OCI-LY1 (cell line): ENCODE data around the gene KIF18A.

Source experiments
- H2AFZ ChIP-seq: fragments of 200-600 bp; sonication (generic), shearing (Covaris generic); 2 replicates; pipeline ENCODE4 v1.6.0; 2014; ENCODE audit warnings: antibody characterized with exemption, mild to moderate bottlenecking, low read length
- H3F3A ChIP-seq: fragments of 200-600 bp; sonication (generic), shearing (Covaris generic); 2 replicates; pipeline ENCODE4 v1.6.0; 2014; ENCODE audit warnings: mild to moderate bottlenecking, antibody characterized with exemption, low read length, moderate library complexity; ENCODE audit not compliant: insufficient read depth
- H3K27ac ChIP-seq: fragments of 200-600 bp; sonication (generic); 2 replicates; pipeline ENCODE4 v1.5.1; 2014; ENCODE audit warnings: low read length, mixed run types, mild to moderate bottlenecking, low read depth; ENCODE audit not compliant: poor library complexity, severe bottlenecking
- H3K27me3 ChIP-seq: fragments of 200-600 bp; sonication (generic); 2 replicates; pipeline ENCODE4 v1.6.0; 2014; ENCODE audit warnings: antibody characterized with exemption, mild to moderate bottlenecking, low read length, moderate library complexity; ENCODE audit not compliant: insufficient read depth
- H3K36me3 ChIP-seq: fragments of 200-600 bp; sonication (generic); 2 replicates; pipeline ENCODE4 v1.6.1; 2014; ENCODE audit warnings: mild to moderate bottlenecking, antibody characterized with exemption, low read length, moderate library complexity, mixed read lengths; ENCODE audit not compliant: insufficient read depth
- H3K4me1 ChIP-seq: fragments of 200-600 bp; sonication (generic); 2 replicates; pipeline ENCODE4 v1.5.1; 2014; ENCODE audit warnings: mild to moderate bottlenecking, low read length, moderate library complexity; ENCODE audit not compliant: insufficient read depth, severe bottlenecking
- H3K4me2 ChIP-seq: fragments of 200-600 bp; sonication (generic), shearing (Covaris generic); 2 replicates; pipeline ENCODE4 v1.6.1; 2014; ENCODE audit warnings: low read length
- H3K4me3 ChIP-seq: fragments of 200-600 bp; sonication (generic); 2 replicates; pipeline ENCODE4 v1.5.1; 2014; ENCODE audit warnings: low read length, low read depth, mild to moderate bottlenecking, mixed read lengths; ENCODE audit not compliant: poor library complexity, severe bottlenecking
- H3K79me2 ChIP-seq: fragments of 200-600 bp; shearing (Covaris generic); 2 replicates; pipeline ENCODE4 v1.6.1; 2016; ENCODE audit warnings: mixed run types, low read length, mixed read lengths; ENCODE audit not compliant: insufficient read depth
- H3K9ac ChIP-seq: fragments of 200-600 bp; sonication (generic), shearing (Covaris generic); 2 replicates; pipeline ENCODE4 v1.6.1; 2014; ENCODE audit warnings: mild to moderate bottlenecking, low read length, mixed read lengths
- H3K9me2 ChIP-seq: fragments of 200-600 bp; sonication (generic), shearing (Covaris generic); 2 replicates; pipeline ENCODE4 v1.6.1; 2014; ENCODE audit warnings: low read depth, mild to moderate bottlenecking, low read length, mixed read lengths
- H3K9me3 ChIP-seq: fragments of 200-600 bp; shearing (Covaris generic); 2 replicates; pipeline ENCODE4 v1.6.1; 2014; ENCODE audit warnings: low read length, mixed read lengths
- H4K20me1 ChIP-seq: fragments of 200-600 bp; sonication (generic), shearing (Covaris generic); 2 replicates; pipeline ENCODE4 v1.6.0; 2016; ENCODE audit warnings: mild to moderate bottlenecking, low read length; ENCODE audit not compliant: insufficient read depth
- EZH2 ChIP-seq: fragments of 200-600 bp; sonication (generic), shearing (Covaris generic); IDR thresholded peaks from 2 replicates; pipeline ENCODE4 v1.8.0; 2017; ENCODE audit warnings: borderline replicate concordance, mixed run types, mild to moderate bottlenecking, antibody characterized with exemption, low read length, moderate library complexity, mixed read lengths
- TF ChIP-seq, protein P1 (sequence below): fragments of 200-600 bp; sonication (generic), shearing (Covaris generic); IDR thresholded peaks from 2 replicates; pipeline ENCODE4 v1.5.1; 2017; ENCODE audit warnings: mild to moderate bottlenecking, antibody characterized with exemption, low read length, moderate library complexity, mixed read lengths

Gene KIF18A

DNA sequence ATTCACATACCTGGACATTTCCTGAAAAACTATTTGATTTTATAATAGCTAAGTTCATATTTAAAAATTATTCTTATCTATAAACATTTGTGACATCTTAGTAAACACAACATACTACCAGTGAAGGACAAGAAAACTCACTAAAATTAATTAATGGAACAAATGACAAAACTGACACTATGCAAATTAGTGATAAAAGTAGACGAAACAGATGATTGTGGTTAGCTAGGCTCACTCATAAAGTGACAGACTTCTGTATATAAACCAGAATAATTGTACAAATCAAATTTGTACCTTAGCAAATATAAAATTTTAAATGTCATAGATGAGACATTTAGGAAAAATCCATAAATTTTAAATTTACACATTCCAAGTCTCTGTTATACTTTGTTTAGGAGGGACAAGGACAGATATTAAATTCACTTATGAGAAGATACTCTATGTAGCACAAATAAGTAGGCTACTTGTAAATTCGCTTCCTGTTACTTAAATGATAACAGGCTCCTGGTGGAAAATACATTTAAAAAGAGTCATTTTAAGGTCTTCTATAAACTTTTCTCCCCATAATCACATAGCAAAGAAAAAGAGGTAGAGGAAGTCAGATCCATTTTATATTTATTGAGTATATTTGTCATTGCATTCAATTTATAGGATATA is 81.2 kb downstream of the KIF18A start:
- H3K36me3 ChIP-seq: peaks cover 43% of the 10 kb centered on the region
- no peaks in the 10 kb centered on the region for H3F3A ChIP-seq
- 0 out of 2 replicates have a peak, but pooled peaks cover 4% of the 10 kb centered on the region for H3K79me2 ChIP-seq
- H3K27ac ChIP-seq: peak overlapping the region; percentile 47
- no peaks in the 10 kb centered on the region for H3K9me2 ChIP-seq
- no peak overlapping the region for H2AFZ ChIP-seq
- peak overlapping the region; percentile 15; the same call in 1 of the 2 replicates for H3K4me2 ChIP-seq
- no peaks in the 10 kb centered on the region for H3K27me3 ChIP-seq
- peaks cover 12% of the 10 kb centered on the region for H3K4me1 ChIP-seq
- H3K4me3 ChIP-seq: no peak overlapping the region
- no peak overlapping the region for H3K9ac ChIP-seq
- H3K9me3 ChIP-seq: no peaks in the 10 kb centered on the region
- no peak for TF ChIP-seq EZH2
- TF ChIP-seq, protein P1, sequence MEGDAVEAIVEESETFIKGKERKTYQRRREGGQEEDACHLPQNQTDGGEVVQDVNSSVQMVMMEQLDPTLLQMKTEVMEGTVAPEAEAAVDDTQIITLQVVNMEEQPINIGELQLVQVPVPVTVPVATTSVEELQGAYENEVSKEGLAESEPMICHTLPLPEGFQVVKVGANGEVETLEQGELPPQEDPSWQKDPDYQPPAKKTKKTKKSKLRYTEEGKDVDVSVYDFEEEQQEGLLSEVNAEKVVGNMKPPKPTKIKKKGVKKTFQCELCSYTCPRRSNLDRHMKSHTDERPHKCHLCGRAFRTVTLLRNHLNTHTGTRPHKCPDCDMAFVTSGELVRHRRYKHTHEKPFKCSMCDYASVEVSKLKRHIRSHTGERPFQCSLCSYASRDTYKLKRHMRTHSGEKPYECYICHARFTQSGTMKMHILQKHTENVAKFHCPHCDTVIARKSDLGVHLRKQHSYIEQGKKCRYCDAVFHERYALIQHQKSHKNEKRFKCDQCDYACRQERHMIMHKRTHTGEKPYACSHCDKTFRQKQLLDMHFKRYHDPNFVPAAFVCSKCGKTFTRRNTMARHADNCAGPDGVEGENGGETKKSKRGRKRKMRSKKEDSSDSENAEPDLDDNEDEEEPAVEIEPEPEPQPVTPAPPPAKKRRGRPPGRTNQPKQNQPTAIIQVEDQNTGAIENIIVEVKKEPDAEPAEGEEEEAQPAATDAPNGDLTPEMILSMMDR: no peak
- H4K20me1 ChIP-seq: no peaks in the 10 kb centered on the region

DNA sequence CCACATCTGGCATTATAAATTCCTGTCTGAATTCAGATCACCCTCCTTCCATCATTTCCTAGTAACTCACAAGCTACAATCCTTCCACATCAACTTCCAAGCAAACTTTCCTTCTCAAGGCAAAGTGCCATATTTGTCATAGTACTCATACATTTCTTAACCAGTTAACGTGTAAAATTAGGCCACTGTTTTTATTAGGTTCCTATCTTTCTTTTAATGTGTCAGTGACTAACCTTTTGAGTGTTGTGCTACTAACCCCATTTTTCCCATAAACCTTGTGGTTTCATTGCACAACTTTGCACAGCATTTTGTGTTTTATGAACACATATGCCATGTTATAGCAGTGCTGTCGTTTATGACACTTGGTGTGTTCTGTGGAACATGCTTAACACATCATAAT is 90.1 kb downstream of the KIF18A start:
- no peaks in the 10 kb centered on the region for H3K9me3 ChIP-seq
- H3K4me1 ChIP-seq: no peaks in the 10 kb centered on the region
- peaks cover 32% of the 10 kb centered on the region for H3K36me3 ChIP-seq
- no peaks in the 10 kb centered on the region for H3K9me2 ChIP-seq
- H3K27me3 ChIP-seq: no peaks in the 10 kb centered on the region
- no peak overlapping the region for H3K27ac ChIP-seq
- no peak for TF ChIP-seq EZH2
- TF ChIP-seq, protein P1: no peak
- no peaks in the 10 kb centered on the region for H3K79me2 ChIP-seq
- H3K4me2 ChIP-seq: no peak overlapping the region
- H2AFZ ChIP-seq: no peak overlapping the region
- H4K20me1 ChIP-seq: no peaks in the 10 kb centered on the region
- no peak overlapping the region for H3K4me3 ChIP-seq
- no peaks in the 10 kb centered on the region for H3F3A ChIP-seq
- no peak overlapping the region for H3K9ac ChIP-seq

DNA sequence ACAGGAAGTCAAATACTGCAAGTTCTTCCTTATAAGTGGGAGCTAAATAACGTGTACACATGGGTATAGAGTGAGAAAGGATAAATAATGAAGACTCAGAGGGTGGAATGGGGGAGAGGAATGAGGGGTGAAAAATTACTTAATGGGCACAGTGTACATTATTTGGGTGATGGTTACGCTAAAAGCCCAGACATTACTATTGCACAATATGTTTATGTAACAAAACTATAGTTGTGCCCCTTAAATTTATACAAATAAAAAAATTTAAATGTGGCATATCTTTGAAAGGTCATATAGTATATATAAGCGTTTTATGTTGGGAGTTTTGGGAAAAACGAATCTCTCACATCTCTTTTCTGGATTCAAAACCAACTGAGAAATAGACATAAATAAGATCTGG is 96.1 kb downstream of the KIF18A start:
- Histone ChIP-seq H3K27ac (no peak overlapping the region), H3K4me3 (no peak overlapping the region), H3K36me3 (no peaks in the 10 kb centered on the region), H3K9ac (no peak overlapping the region), H3K9me3 (no peaks in the 10 kb centered on the region), H3K9me2 (no peaks in the 10 kb centered on the region), H3F3A (no peaks in the 10 kb centered on the region), H3K4me1 (no peaks in the 10 kb centered on the region), H3K27me3 (no peaks in the 10 kb centered on the region), H3K79me2 (no peaks in the 10 kb centered on the region), H4K20me1 (no peaks in the 10 kb centered on the region), H2AFZ (no peak overlapping the region), H3K4me2 (no peak overlapping the region)
- TF ChIP-seq, protein P1: no peak
- TF ChIP-seq EZH2: no peak
